Endothelial cell of umbilical vein (primary cell): ENCODE results near the gene WDR38. TPM values are rescaled to one million over a fixed set of nuclear protein-coding genes. Genes with fewer than 3 reads are reported as not detected.
"Not testable (repeated sequence)": the region's sequence is repeated elsewhere in the genome, so short reads cannot be mapped to it uniquely, and the experiment has no call there.

Experiments used
- BruUV-seq: library from RNA; stranded (reverse); fragments of 400-500 nt; replicated peaks from 2 replicates; lab custom pipeline; 2021; lab: Mats Ljungman, UMichigan
- CTCF ChIA-PET: fragments of 300-600, 350-600 bp; sonication (Branson Sonifier 250); formaldehyde crosslinking; loops from one replicate; lab custom pipeline; 2021; ENCODE audit warnings: antibody characterized with exemption, inconsistent platforms; lab: Charles Lee
- POLR2A ChIA-PET: fragments of 300-600, 350-600 bp; sonication (Branson Sonifier 250); formaldehyde crosslinking; loops from one replicate; lab custom pipeline; 2021; ENCODE audit warnings: antibody characterized with exemption, inconsistent platforms; lab: Charles Lee
- DNase-seq: peaks from one replicate; pipeline ENCODE4 v3.0.0-alpha.2; 2011; ENCODE audit warnings: low read depth, low spot score
- FAIRE-seq: peaks from 2 replicates; lab custom pipeline; 2011; peaks lifted over from hg19 to GRCh38; lab: Jason Lieb, UNC
- H2AFZ ChIP-seq: 2 replicates; pipeline ENCODE4 v1.6.0; 2012; ENCODE audit warnings: low read depth, low read length, control low read depth, inconsistent platforms
- H3K27ac ChIP-seq: 2 replicates; pipeline ENCODE4 v1.5.1; 2011; ENCODE audit warnings: low read depth, mild to moderate bottlenecking, control low read depth, low read length, moderate library complexity; ENCODE audit not compliant: insufficient read depth
- H3K27me3 ChIP-seq, 2 experiments: 2 replicates each; pipeline versions ENCODE4 v1.6.0 to v1.6.1; 2011; ENCODE audit warnings: low read length in 2 of 2, mixed read lengths in 1 of 2; ENCODE audit not compliant: control insufficient read depth in 2 of 2, insufficient read depth in 2 of 2
- H3K36me3 ChIP-seq, 2 experiments: 2 replicates in 1 of 2; 3 replicates in 1 of 2; pipeline ENCODE4 v1.5.1; 2011; ENCODE audit warnings: low read length in 2 of 2, mild to moderate bottlenecking in 1 of 2, moderate library complexity in 1 of 2; ENCODE audit not compliant: control insufficient read depth in 2 of 2, insufficient read depth in 2 of 2; ENCODE audit errors: extremely low read depth in 1 of 2
- H3K4me1 ChIP-seq: 3 replicates; pipeline ENCODE4 v1.5.1; 2011; ENCODE audit warnings: mild to moderate bottlenecking, low read length; ENCODE audit not compliant: control insufficient read depth, insufficient read depth; ENCODE audit errors: extremely low read depth
- H3K4me2 ChIP-seq: 2 replicates; pipeline ENCODE4 v1.6.1; 2011; ENCODE audit warnings: low read length, control low read depth, mixed read lengths; ENCODE audit not compliant: insufficient read depth
- H3K4me3 ChIP-seq, 3 experiments: fragments of 200-600 bp in 1 of 3; sonication (generic), shearing (Covaris generic) in 1 of 3; replicated peaks in 1 of 3; 2 replicates each; pipeline ENCODE4 v1.5.1; 2011 to 2016; ENCODE audit warnings: control low read depth in 3 of 3, low read length in 3 of 3, mild to moderate bottlenecking in 2 of 3, inconsistent platforms in 1 of 3, low read depth in 1 of 3, moderate library complexity in 1 of 3; ENCODE audit not compliant: insufficient read depth in 1 of 3
- H3K79me2 ChIP-seq: 2 replicates; pipeline ENCODE4 v1.6.0; 2012; ENCODE audit warnings: low read length, inconsistent platforms; ENCODE audit not compliant: control insufficient read depth, insufficient read depth
- H3K9ac ChIP-seq: replicated peaks from 2 replicates; pipeline ENCODE3; 2011; ENCODE audit warnings: low read length, control low read depth; ENCODE audit not compliant: insufficient read depth; ENCODE audit errors: extremely low read depth
- H3K9me1 ChIP-seq: replicated peaks from 3 replicates; pipeline ENCODE4 v1.6.0; 2011; ENCODE audit warnings: mild to moderate bottlenecking, low read length; ENCODE audit not compliant: control insufficient read depth, insufficient read depth; ENCODE audit errors: extremely low read depth
- H3K9me3 ChIP-seq: replicated peaks from 2 replicates; pipeline ENCODE4 v1.5.1; 2012; ENCODE audit warnings: low read length, inconsistent platforms; ENCODE audit not compliant: control insufficient read depth, insufficient read depth
- H4K20me1 ChIP-seq: replicated peaks from 2 replicates; pipeline ENCODE3; 2011; ENCODE audit warnings: mild to moderate bottlenecking, low read length; ENCODE audit not compliant: control insufficient read depth, insufficient read depth; ENCODE audit errors: extremely low read depth
- CTCF ChIP-seq, 2 donors: IDR thresholded peaks; 1 replicate in 1 of 2; 2 replicates in 1 of 2; pipeline ENCODE4 v1.5.1; 2011; ENCODE audit warnings: low read length in 2 of 2, mild to moderate bottlenecking in 2 of 2, moderate library complexity in 2 of 2, control low read depth in 1 of 2, inconsistent platforms in 1 of 2, low read depth in 1 of 2; ENCODE audit not compliant: insufficient read depth in 1 of 2; ENCODE audit errors: extremely low read depth in 1 of 2
- EZH2 ChIP-seq: IDR thresholded peaks from 2 replicates; pipeline ENCODE4 v1.6.1; 2012; ENCODE audit warnings: borderline replicate concordance, low read depth, mild to moderate bottlenecking, moderate library complexity, low read length, inconsistent platforms; ENCODE audit not compliant: severe bottlenecking
- FOS ChIP-seq: IDR thresholded peaks from 2 replicates; pipeline ENCODE4 v1.6.1; 2011; ENCODE audit warnings: mild to moderate bottlenecking, low read length, moderate library complexity, borderline replicate concordance; ENCODE audit not compliant: insufficient read depth
- JUN ChIP-seq: IDR thresholded peaks from 2 replicates; pipeline ENCODE4 v1.6.1; 2011; ENCODE audit warnings: borderline replicate concordance, low read depth; ENCODE audit not compliant: insufficient read length, insufficient read depth
- POLR2AphosphoS5 ChIP-seq: IDR thresholded peaks from 2 replicates; pipeline ENCODE4 v1.6.1; 2012; ENCODE audit warnings: low read depth, mild to moderate bottlenecking, control low read depth, low read length, moderate library complexity; ENCODE audit not compliant: insufficient read depth
- dilution Hi-C: fragments of 300-500 bp; cut with MboI; formaldehyde crosslinking; loops from one replicate; pipeline ENCODE4 v1.15.0; 2019; ENCODE audit warnings: low sequenced_read_pairs; ENCODE audit not compliant: extremely low pct_ligation_motif_present
- intact Hi-C: fragments of 100-400 bp; cut with micrococcal nuclease; formaldehyde crosslinking; loops from one replicate; pipeline ENCODE4 v1.10.0; 2022
- polyA plus RNA-seq, 4 experiments: library from polyadenylated mRNA; depleted of rRNA in 3 of 4; stranded (reverse) in 3 of 4; unstranded in 1 of 4; fragments of >200 nt; gene quantifications; 2 replicates each; pipeline versions ENCODE4 v1.2.1 to v1.2.3, GENCODE V29; 2011 to 2012; ENCODE audit warnings: missing spikeins in 1 of 4
- total RNA-seq: library from RNA; stranded (reverse); gene quantifications from 2 replicates; pipeline ENCODE4 v1.2.3, GENCODE V29; 2021

WDR38 gene
- total and polyA plus RNA-seq, 2 donors (not counting 3 experiments of a cell fraction or from before 2014, with no cell fraction given): not detected

GRCh38 chr9:124835026-124835557 lies 18.2 kb upstream of the WDR38 start:
- H3K27ac ChIP-seq: no peak overlapping the region
- H3K9me1 ChIP-seq: no peaks in the 10 kb centered on the region
- H3K79me2 ChIP-seq: no peaks in the 10 kb centered on the region
- peak; percentile 75 for FAIRE-seq
- ChIA-PET POLR2A (no interaction called here), CTCF (interaction anchor here (1.5 to 11.5 kb wide), 2 partner anchors 18 to 60 kb away, joined by 8 to 173 read pairs; partner anchors contain the start of genes NR6A1, OLFML2A and WDR38)
- peaks cover 10% of the 10 kb centered on the region for H3K4me1 ChIP-seq
- H3K4me2 ChIP-seq: no peak overlapping the region
- H3K9ac ChIP-seq: no peak overlapping the region
- H3K9me3 ChIP-seq: no peaks in the 10 kb centered on the region
- H3K4me3 ChIP-seq: no peak overlapping the region
- H2AFZ ChIP-seq: no peak overlapping the region
- no peaks in the 10 kb centered on the region for H4K20me1 ChIP-seq
- dilution Hi-C loops: no loop called here
- BruUV-seq: no TSS peak
- H3K36me3 ChIP-seq: no peaks in the 10 kb centered on the region
- DNase-seq: peak; percentile 78
- H3K27me3 ChIP-seq: peaks cover 0 to 3% of the 10 kb centered on the region in 2 experiments
- intact Hi-C loops: loop anchor here (2.0 kb wide), 1 partner anchor 38 kb away; no protein-coding TSS in a partner anchor
- TF ChIP-seq EZH2: no peak
- TF ChIP-seq FOS: no peak
- no peak for TF ChIP-seq POLR2AphosphoS5
- TF ChIP-seq CTCF (IDR thresholded peaks at IDR 0.05; ENCODE audit: extremely low read depth in 1 of 2, insufficient read depth in 1 of 2, low read depth in 1 of 2, low read length in 2 of 2): no peak
- no peak for TF ChIP-seq JUN

- H2AFZ ChIP-seq, BruUV-seq, FAIRE-seq, H3K27ac ChIP-seq, H3K36me3 ChIP-seq, H3K4me3 ChIP-seq, H3K27me3 ChIP-seq, H3K4me2 ChIP-seq, DNase-seq, H4K20me1 ChIP-seq, H3K9ac ChIP-seq, H3K79me2 ChIP-seq, H3K4me1 ChIP-seq, intact Hi-C loops, dilution Hi-C loops, H3K9me3 ChIP-seq, H3K9me1 ChIP-seq: not testable (repeated sequence)
- ChIA-PET CTCF (interaction anchor here (0.9 to 11.5 kb wide), 4 partner anchors 10 to 221 kb away, joined by 3 to 173 read pairs (median 72); partner anchors contain the start of genes NR6A1, OLFML2A and WDR38), POLR2A (interaction anchor here (0.6 kb wide), 1 partner anchor 16 kb away, joined by 3 read pairs; no protein-coding TSS in a partner anchor)
These were observed 15.1 kb upstream of the WDR38 start for GRCh38 chr9:124838132-124838531.

DNA sequence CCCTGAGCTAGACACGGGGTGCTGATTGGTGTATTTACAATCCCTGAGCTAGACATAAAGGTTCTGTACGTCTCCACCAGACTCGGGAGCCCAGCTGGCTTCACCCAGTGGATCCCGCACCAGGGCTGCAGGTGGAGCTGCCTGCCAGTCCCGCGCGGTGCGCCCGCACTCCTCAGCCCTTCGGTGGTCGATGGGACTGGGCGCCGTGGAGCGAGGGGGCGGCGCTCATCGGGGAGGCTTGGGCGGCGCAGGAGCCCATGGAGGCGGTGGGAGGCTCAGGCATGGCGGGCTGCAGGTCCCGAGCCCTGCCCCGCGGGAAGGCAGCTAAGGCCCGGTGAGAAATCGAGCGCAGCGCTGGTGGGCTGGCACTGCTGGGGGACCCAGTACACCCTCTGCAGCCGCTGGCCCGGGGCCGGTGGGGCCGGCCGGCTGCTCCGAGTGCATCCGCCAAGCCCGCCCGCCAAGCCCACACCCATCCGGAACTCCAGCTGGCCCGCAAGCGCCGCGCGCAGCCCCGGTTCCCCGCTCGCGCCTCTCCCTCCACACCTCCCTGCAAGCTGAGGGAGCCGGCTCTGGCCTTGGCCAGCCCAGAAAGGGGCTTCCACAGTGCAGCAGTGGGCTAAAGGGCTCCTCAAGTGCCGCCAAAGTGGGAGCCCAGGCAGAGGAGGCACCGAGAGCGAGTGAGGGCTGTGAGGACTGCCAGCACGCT lies 14.5 kb upstream of the WDR38 start:
- dilution Hi-C loops, H3K4me1 ChIP-seq, H3K9me3 ChIP-seq, intact Hi-C loops, H3K27me3 ChIP-seq, H2AFZ ChIP-seq, H3K27ac ChIP-seq, H3K9me1 ChIP-seq, DNase-seq, H3K4me2 ChIP-seq, H3K36me3 ChIP-seq, H4K20me1 ChIP-seq, POLR2A ChIA-PET, H3K79me2 ChIP-seq, H3K4me3 ChIP-seq, FAIRE-seq, BruUV-seq, H3K9ac ChIP-seq: not testable (repeated sequence)
- CTCF ChIA-PET: interaction anchor here (0.9 to 11.5 kb wide), 6 partner anchors 10 to 222 kb away, joined by 3 to 173 read pairs (median 4); partner anchors contain the start of genes NR6A1, OLFML2A and WDR38
